Liver (tissue), 9 donors: Measurements from ENCODE around the gene ALK. TPM values are rescaled to one million over a fixed set of nuclear protein-coding genes. Genes with fewer than 3 reads are reported as not detected.

Experiments used
- DNase-seq: peaks from one replicate; pipeline ENCODE4 v3.0.0-alpha.2; 2017; ENCODE audit warnings: low spot score
- H3K27ac ChIP-seq, 2 donors: one replicate each; pipeline ENCODE4 v1.7.0; 2013; ENCODE audit warnings: inconsistent platforms in 2 of 2, low read length in 2 of 2, control low read depth in 1 of 2, low read depth in 1 of 2, mild to moderate bottlenecking in 1 of 2
- H3K27me3 ChIP-seq, 4 donors: one replicate each; pipeline versions ENCODE4 v1.6.1 to v1.7.0; 2013; ENCODE audit warnings: low read length in 3 of 4, inconsistent platforms in 1 of 4, mild to moderate bottlenecking in 1 of 4, moderate library complexity in 1 of 4; ENCODE audit not compliant: control insufficient read depth in 4 of 4, insufficient read depth in 4 of 4
- H3K36me3 ChIP-seq, 4 donors: one replicate each; pipeline versions ENCODE4 v1.6.1 to v1.7.0; 2013; ENCODE audit warnings: low read length in 3 of 4, mild to moderate bottlenecking in 3 of 4, low read depth in 1 of 4, moderate library complexity in 1 of 4; ENCODE audit not compliant: control insufficient read depth in 4 of 4, insufficient read depth in 3 of 4
- H3K4me1 ChIP-seq, 4 donors: one replicate each; pipeline versions ENCODE4 v1.6.1 to v1.7.0; 2013; ENCODE audit warnings: low read length in 3 of 4, mild to moderate bottlenecking in 3 of 4, moderate library complexity in 1 of 4; ENCODE audit not compliant: control insufficient read depth in 4 of 4, insufficient read depth in 4 of 4
- H3K4me3 ChIP-seq, 3 donors: one replicate each; pipeline versions ENCODE4 v1.6.1 to v1.7.0; 2013; ENCODE audit warnings: low read length in 3 of 3, control low read depth in 1 of 3, low read depth in 1 of 3, mild to moderate bottlenecking in 1 of 3
- H3K9ac ChIP-seq, 2 donors: one replicate each; pipeline ENCODE4 v1.7.0; 2013; ENCODE audit warnings: low read length in 2 of 2, mild to moderate bottlenecking in 2 of 2, moderate library complexity in 2 of 2, control low read depth in 1 of 2, low read depth in 1 of 2
- H3K9me3 ChIP-seq, 4 donors: one replicate each; pipeline versions ENCODE4 v1.6.1 to v1.7.0; 2013; ENCODE audit warnings: low read length in 3 of 4; ENCODE audit not compliant: control insufficient read depth in 4 of 4
- EGR1 ChIP-seq, 2 donors: IDR thresholded peaks; 2 replicates each; pipeline ENCODE4 v1.6.1; 2016 to 2018; ENCODE audit warnings: antibody characterized with exemption in 2 of 2, low read depth in 2 of 2
- FOXA1 ChIP-seq: IDR thresholded peaks from 2 replicates; pipeline ENCODE4 v1.6.1; 2016; ENCODE audit warnings: antibody characterized with exemption
- FOXA2 ChIP-seq: IDR thresholded peaks from 2 replicates; pipeline ENCODE4 v1.6.1; 2016; ENCODE audit warnings: antibody characterized with exemption
- GABPA ChIP-seq, 2 donors: IDR thresholded peaks in 1 of 2; conservative IDR thresholded peaks in 1 of 2; 2 replicates each; pipeline ENCODE4 v1.6.1; 2016; ENCODE audit warnings: antibody characterized with exemption in 2 of 2, mild to moderate bottlenecking in 1 of 2, moderate library complexity in 1 of 2
- HNF4A ChIP-seq, 2 donors: conservative IDR thresholded peaks; 2 replicates each; pipeline ENCODE4 v1.6.1; 2016; ENCODE audit warnings: antibody characterized with exemption in 2 of 2, mild to moderate bottlenecking in 2 of 2
- HNF4G ChIP-seq: IDR thresholded peaks from 2 replicates; pipeline ENCODE4 v1.6.1; 2016; ENCODE audit warnings: antibody characterized with exemption
- JUND ChIP-seq, 2 donors: IDR thresholded peaks; 2 replicates each; pipeline ENCODE4 v1.6.1; 2016; ENCODE audit warnings: antibody characterized with exemption in 2 of 2
- NR2F2 ChIP-seq: IDR thresholded peaks from 2 replicates; pipeline ENCODE4 v1.6.1; 2016; ENCODE audit warnings: antibody characterized with exemption
- RAD21 ChIP-seq, 2 donors: IDR thresholded peaks; 2 replicates each; pipeline ENCODE4 v1.6.1; 2016; ENCODE audit warnings: antibody characterized with exemption in 2 of 2, mild to moderate bottlenecking in 2 of 2
- RXRA ChIP-seq, 2 donors: IDR thresholded peaks; 2 replicates each; pipeline ENCODE4 v1.6.1; 2017 to 2018; ENCODE audit warnings: antibody characterized with exemption in 2 of 2, mild to moderate bottlenecking in 1 of 2
- SP1 ChIP-seq: IDR thresholded peaks from 2 replicates; pipeline ENCODE4 v1.6.1; 2018; ENCODE audit warnings: antibody characterized with exemption, mild to moderate bottlenecking
- TAF1 ChIP-seq: conservative IDR thresholded peaks from 2 replicates; pipeline ENCODE4 v1.6.1; 2016; ENCODE audit warnings: antibody characterized with exemption, mild to moderate bottlenecking
- YY1 ChIP-seq: IDR thresholded peaks from 2 replicates; pipeline ENCODE4 v1.6.1; 2016; ENCODE audit warnings: antibody characterized with exemption, mild to moderate bottlenecking
- WGBS: extraction: QIAGEN DNeasy Blood & Tissue Kit; methylation state at CpG from one replicate; pipeline ENCODE4 v1.1.7; 2013; 5-methylcytosine and 5-hydroxymethylcytosine counted together
- polyA plus RNA-seq, 2 donors: library from polyadenylated mRNA; stranded (reverse) in 1 of 2; unstranded in 1 of 2; fragments of 200-250 nt in 1 of 2; fragments of >200 nt in 1 of 2; fragmentation: Nextera tagmentation in 1 of 2; extraction: Ambion mirVana in 1 of 2; gene quantifications; one replicate each; pipeline versions ENCODE4 v1.2.1 to v1.2.3, GENCODE V29; 2013 to 2015
- total RNA-seq, 2 donors: library from RNA; depleted of rRNA; stranded (reverse); fragments of >200 nt; gene quantifications; one replicate each; pipeline ENCODE4 v1.2.3, GENCODE V29; 2014
- TF ChIP-seq, protein P1 (sequence below): IDR thresholded peaks from 2 replicates; pipeline ENCODE4 v1.6.1; 2016; ENCODE audit warnings: antibody characterized with exemption
- TF ChIP-seq, protein P2 (sequence below): IDR thresholded peaks from 2 replicates; pipeline ENCODE4 v1.6.1; 2016; ENCODE audit warnings: antibody characterized with exemption
- TF ChIP-seq, protein P3 (sequence below): IDR thresholded peaks from 2 replicates; pipeline ENCODE4 v1.6.1; 2016; ENCODE audit warnings: antibody characterized with exemption, mild to moderate bottlenecking
- TF ChIP-seq, protein P4 (sequence below): IDR thresholded peaks from 2 replicates; pipeline ENCODE4 v1.6.1; 2016; ENCODE audit warnings: antibody characterized with exemption
- TF ChIP-seq, protein P5 (sequence below): fragments of 150-350 bp; IDR thresholded peaks from 2 replicates; pipeline ENCODE4 v1.5.1; 2017; ENCODE audit warnings: improper control_type of control experiment, low read depth, low read length; ENCODE audit not compliant: missing input control
- donor health status: healthy.
- donor health status: healthy.
- donor health status: healthy.
- donor health status: healthy.
- donor health status: healthy.

ALK gene
- total and polyA plus RNA-seq, 4 donors: under 0.01 TPM; not detected in 3

DNA sequence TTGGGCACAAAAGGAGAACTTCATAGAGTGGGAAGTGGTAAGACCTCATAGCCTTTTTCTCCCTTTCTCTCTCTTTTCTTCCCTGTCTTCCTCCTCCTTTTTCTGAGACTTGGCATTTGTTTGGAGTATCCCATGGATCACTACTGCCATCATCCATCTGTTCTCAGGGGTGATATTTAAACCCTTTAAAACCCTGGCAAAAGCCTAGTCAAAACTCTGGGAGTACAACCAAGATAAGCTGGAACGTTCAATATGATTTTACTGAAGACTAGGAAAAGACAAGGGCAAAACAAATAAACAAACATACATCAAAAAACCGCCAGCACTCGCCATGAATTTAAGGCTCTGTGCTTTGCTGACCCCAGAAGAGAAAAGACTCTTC, 552.7 kb downstream of the ALK start:
- WGBS: 67% methylated on average over 3 of the region's 3 CpGs
- no peaks in the 10 kb centered on the region for H3K4me1 ChIP-seq
- no peak for DNase-seq
- TF ChIP-seq, protein P1, sequence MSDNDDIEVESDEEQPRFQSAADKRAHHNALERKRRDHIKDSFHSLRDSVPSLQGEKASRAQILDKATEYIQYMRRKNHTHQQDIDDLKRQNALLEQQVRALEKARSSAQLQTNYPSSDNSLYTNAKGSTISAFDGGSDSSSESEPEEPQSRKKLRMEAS: no peak
- no peak for TF ChIP-seq NR2F2
- no peak overlapping the region for H3K27ac ChIP-seq
- H3K27me3 ChIP-seq: peaks cover 0 to under 1% (median 0%) of the 10 kb centered on the region in 4 donors
- no peaks in the 10 kb centered on the region for H3K9me3 ChIP-seq
- H3K36me3 ChIP-seq: no peaks in the 10 kb centered on the region
- H3K9ac ChIP-seq: no peak overlapping the region
- H3K4me3 ChIP-seq: no peak overlapping the region

DNA sequence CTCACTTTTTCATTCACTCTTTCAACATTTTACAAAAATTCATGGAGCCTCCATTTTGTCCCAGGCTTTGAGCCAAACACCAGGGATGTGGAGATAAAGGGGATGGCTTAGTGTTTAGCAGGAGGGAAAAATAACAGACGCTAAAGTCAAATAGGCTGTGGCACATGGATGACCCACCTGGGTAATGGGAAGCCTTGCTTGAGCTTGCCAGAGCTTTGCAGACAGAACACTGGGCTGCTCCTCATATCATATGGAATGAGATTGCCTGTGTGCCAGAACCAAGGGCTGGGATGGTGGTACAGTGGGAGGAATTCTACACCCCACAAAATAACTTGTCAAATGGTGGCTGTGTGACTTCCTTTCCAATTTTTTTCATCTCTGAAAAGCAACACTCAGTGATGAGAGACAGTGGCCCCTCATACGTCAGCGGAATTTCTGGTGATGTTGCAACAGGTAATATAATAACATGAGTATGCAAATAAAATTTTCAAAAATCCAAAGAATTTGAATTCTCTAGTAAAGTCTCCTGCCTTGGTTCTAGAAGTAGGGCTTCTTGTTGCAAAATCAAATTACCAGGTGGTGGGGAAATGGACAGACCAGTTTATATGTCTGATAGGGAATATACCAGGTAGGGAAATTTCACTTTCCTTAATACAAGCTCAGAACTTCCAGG, 553.3 kb downstream of the ALK start:
- WGBS: 78% methylated on average over 3 of the region's 3 CpGs
- no peaks in the 10 kb centered on the region for H3K27me3 ChIP-seq
- H3K36me3 ChIP-seq: no peaks in the 10 kb centered on the region
- no peak for DNase-seq
- H3K4me1 ChIP-seq: no peaks in the 10 kb centered on the region
- H3K27ac ChIP-seq: no peak overlapping the region
- H3K4me3 ChIP-seq: no peak overlapping the region
- no peak overlapping the region for H3K9ac ChIP-seq
- TF ChIP-seq RAD21 (IDR thresholded peaks at IDR 0.05) (no peak), JUND (IDR thresholded peaks at IDR 0.05) (no peak), RXRA (IDR thresholded peaks at IDR 0.05) (no peak), NR2F2 (no peak), SP1 (no peak), EGR1 (IDR thresholded peaks at IDR 0.05; ENCODE audit: low read depth in 2 of 2) (no peak), TAF1 (no peak), GABPA (IDR thresholded peaks at IDR 0.05 in 1 of 2, conservative IDR thresholded peaks at IDR 0.05 in 1 of 2) (no peak), FOXA1 (no peak), HNF4G (no peak), YY1 (no peak), HNF4A (conservative IDR thresholded peaks at IDR 0.05) (no peak), FOXA2 (no peak)
- TF ChIP-seq, protein P2, sequence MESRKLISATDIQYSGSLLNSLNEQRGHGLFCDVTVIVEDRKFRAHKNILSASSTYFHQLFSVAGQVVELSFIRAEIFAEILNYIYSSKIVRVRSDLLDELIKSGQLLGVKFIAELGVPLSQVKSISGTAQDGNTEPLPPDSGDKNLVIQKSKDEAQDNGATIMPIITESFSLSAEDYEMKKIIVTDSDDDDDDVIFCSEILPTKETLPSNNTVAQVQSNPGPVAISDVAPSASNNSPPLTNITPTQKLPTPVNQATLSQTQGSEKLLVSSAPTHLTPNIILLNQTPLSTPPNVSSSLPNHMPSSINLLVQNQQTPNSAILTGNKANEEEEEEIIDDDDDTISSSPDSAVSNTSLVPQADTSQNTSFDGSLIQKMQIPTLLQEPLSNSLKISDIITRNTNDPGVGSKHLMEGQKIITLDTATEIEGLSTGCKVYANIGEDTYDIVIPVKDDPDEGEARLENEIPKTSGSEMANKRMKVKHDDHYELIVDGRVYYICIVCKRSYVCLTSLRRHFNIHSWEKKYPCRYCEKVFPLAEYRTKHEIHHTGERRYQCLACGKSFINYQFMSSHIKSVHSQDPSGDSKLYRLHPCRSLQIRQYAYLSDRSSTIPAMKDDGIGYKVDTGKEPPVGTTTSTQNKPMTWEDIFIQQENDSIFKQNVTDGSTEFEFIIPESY: no peak
- TF ChIP-seq, protein P3, sequence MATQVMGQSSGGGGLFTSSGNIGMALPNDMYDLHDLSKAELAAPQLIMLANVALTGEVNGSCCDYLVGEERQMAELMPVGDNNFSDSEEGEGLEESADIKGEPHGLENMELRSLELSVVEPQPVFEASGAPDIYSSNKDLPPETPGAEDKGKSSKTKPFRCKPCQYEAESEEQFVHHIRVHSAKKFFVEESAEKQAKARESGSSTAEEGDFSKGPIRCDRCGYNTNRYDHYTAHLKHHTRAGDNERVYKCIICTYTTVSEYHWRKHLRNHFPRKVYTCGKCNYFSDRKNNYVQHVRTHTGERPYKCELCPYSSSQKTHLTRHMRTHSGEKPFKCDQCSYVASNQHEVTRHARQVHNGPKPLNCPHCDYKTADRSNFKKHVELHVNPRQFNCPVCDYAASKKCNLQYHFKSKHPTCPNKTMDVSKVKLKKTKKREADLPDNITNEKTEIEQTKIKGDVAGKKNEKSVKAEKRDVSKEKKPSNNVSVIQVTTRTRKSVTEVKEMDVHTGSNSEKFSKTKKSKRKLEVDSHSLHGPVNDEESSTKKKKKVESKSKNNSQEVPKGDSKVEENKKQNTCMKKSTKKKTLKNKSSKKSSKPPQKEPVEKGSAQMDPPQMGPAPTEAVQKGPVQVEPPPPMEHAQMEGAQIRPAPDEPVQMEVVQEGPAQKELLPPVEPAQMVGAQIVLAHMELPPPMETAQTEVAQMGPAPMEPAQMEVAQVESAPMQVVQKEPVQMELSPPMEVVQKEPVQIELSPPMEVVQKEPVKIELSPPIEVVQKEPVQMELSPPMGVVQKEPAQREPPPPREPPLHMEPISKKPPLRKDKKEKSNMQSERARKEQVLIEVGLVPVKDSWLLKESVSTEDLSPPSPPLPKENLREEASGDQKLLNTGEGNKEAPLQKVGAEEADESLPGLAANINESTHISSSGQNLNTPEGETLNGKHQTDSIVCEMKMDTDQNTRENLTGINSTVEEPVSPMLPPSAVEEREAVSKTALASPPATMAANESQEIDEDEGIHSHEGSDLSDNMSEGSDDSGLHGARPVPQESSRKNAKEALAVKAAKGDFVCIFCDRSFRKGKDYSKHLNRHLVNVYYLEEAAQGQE: no peak
- TF ChIP-seq, protein P1: no peak
- TF ChIP-seq, protein P4, sequence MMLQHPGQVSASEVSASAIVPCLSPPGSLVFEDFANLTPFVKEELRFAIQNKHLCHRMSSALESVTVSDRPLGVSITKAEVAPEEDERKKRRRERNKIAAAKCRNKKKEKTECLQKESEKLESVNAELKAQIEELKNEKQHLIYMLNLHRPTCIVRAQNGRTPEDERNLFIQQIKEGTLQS: no peak
- TF ChIP-seq, protein P5, sequence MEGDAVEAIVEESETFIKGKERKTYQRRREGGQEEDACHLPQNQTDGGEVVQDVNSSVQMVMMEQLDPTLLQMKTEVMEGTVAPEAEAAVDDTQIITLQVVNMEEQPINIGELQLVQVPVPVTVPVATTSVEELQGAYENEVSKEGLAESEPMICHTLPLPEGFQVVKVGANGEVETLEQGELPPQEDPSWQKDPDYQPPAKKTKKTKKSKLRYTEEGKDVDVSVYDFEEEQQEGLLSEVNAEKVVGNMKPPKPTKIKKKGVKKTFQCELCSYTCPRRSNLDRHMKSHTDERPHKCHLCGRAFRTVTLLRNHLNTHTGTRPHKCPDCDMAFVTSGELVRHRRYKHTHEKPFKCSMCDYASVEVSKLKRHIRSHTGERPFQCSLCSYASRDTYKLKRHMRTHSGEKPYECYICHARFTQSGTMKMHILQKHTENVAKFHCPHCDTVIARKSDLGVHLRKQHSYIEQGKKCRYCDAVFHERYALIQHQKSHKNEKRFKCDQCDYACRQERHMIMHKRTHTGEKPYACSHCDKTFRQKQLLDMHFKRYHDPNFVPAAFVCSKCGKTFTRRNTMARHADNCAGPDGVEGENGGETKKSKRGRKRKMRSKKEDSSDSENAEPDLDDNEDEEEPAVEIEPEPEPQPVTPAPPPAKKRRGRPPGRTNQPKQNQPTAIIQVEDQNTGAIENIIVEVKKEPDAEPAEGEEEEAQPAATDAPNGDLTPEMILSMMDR: no peak
- no peaks in the 10 kb centered on the region for H3K9me3 ChIP-seq
